Measurements from ENCODE around the gene MTMR12.

DNA sequence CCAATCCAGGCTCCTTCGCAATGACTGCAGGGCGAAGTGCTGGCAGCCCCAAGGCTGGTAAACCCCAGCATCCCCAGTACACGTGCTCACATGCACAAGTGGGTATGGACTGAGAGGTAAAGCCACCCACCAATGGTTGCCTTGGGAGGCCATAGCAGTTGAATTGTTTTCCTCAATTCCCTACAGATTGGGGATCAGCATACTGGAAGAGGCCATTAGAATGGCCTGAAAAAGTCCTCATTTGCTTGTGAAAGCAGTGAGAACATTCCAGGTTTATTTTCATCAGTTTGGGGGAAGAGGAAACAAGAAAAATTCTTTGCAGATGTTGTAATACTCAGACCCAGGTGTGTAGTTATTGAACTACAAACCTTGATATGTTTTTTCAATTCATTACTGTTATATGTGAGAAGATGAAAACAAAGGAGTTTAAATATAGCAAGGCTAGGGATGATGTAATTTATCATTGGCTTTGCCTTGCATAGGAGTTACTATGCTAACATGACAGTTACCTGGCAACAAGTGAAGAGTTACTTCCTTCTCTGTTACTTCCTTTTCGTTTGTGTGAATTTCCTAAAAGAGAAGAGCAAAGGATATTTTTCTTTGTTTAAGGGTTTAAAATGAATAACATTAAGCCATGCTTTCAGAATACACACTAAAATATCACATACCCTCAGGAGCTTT is 36.4 kb downstream of the MTMR12 start:
- TF ChIP-seq POLR2A (IDR thresholded peaks at IDR 0.05; ENCODE audit: extremely low read depth, insufficient read length) (no peak), MYC (IDR thresholded peaks at IDR 0.05; ENCODE audit: low read depth, low read length) (no peak)
- TF ChIP-seq, protein P1, sequence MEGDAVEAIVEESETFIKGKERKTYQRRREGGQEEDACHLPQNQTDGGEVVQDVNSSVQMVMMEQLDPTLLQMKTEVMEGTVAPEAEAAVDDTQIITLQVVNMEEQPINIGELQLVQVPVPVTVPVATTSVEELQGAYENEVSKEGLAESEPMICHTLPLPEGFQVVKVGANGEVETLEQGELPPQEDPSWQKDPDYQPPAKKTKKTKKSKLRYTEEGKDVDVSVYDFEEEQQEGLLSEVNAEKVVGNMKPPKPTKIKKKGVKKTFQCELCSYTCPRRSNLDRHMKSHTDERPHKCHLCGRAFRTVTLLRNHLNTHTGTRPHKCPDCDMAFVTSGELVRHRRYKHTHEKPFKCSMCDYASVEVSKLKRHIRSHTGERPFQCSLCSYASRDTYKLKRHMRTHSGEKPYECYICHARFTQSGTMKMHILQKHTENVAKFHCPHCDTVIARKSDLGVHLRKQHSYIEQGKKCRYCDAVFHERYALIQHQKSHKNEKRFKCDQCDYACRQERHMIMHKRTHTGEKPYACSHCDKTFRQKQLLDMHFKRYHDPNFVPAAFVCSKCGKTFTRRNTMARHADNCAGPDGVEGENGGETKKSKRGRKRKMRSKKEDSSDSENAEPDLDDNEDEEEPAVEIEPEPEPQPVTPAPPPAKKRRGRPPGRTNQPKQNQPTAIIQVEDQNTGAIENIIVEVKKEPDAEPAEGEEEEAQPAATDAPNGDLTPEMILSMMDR (IDR thresholded peaks at IDR 0.05; ENCODE audit: low read depth, low read length), result no peak
- TF ChIP-seq, protein P2, sequence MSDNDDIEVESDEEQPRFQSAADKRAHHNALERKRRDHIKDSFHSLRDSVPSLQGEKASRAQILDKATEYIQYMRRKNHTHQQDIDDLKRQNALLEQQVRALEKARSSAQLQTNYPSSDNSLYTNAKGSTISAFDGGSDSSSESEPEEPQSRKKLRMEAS (IDR thresholded peaks at IDR 0.05; ENCODE audit: low read depth, low read length), result no peak
